ENCODE measurements around the gene C2. TPM values are rescaled to one million over a fixed set of nuclear protein-coding genes. Genes with fewer than 3 reads are reported as not detected.

C2 gene
- total RNA-seq, 1 experiment from 2014 or later: 0.96 TPM

DNA sequence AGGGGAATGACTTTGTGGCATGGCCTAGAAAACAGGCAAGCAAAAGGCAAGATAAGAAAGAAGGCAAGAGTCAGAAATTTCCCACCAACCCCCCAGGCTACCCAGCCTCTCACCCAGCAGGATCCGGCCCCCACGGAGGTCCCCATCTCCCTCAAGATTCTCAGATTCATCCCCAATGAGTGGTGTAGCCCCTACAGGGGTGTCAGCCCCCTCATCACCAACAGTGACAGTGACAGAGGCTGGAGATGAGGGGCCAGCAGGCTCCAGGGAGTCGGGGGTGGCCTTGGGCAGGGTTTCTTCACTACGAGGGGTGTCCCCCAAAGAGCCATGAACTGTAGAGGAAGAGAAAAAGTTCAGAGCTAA lies 31.0 kb upstream of the C2 start:
- intact Hi-C loops (cut with micrococcal nuclease; ENCODE audit: unreplicated experiment): loop anchor here (5.0 kb wide), 2 partner anchors 64 to 214 kb away; partner anchors contain the start of gene LY6G5C
- Histone ChIP-seq H3K4me1 (replicated peaks; ENCODE audit: insufficient read depth) (peaks cover 23% of the 10 kb centered on the region), H3K36me3 (ENCODE audit: low read depth) (peaks cover 18% of the 10 kb centered on the region; the same call in 1 of the 2 replicates), H2AFZ (peak overlapping the region; percentile 71; the same call in 1 of the 2 replicates), H3K9me3 (ENCODE audit: insufficient read depth, low read depth) (no peaks in the 10 kb centered on the region), H3K27me3 (ENCODE audit: insufficient read depth, low read depth) (no peaks in the 10 kb centered on the region), H4K20me1 (ENCODE audit: insufficient read depth) (no peaks in the 10 kb centered on the region), H3K9me2 (ENCODE audit: insufficient read depth) (no peaks in the 10 kb centered on the region), H3K4me2 (peak overlapping the region; percentile 87), H3K4me3 (peak overlapping the region; percentile 73; the same call in 1 of the 2 replicates), H3F3A (ENCODE audit: insufficient read depth, low read depth) (peaks cover 28% of the 10 kb centered on the region), H3K79me2 (ENCODE audit: low read depth) (peaks cover 30% of the 10 kb centered on the region), H3K27ac (no peak overlapping the region)
- TF ChIP-seq, protein P1, sequence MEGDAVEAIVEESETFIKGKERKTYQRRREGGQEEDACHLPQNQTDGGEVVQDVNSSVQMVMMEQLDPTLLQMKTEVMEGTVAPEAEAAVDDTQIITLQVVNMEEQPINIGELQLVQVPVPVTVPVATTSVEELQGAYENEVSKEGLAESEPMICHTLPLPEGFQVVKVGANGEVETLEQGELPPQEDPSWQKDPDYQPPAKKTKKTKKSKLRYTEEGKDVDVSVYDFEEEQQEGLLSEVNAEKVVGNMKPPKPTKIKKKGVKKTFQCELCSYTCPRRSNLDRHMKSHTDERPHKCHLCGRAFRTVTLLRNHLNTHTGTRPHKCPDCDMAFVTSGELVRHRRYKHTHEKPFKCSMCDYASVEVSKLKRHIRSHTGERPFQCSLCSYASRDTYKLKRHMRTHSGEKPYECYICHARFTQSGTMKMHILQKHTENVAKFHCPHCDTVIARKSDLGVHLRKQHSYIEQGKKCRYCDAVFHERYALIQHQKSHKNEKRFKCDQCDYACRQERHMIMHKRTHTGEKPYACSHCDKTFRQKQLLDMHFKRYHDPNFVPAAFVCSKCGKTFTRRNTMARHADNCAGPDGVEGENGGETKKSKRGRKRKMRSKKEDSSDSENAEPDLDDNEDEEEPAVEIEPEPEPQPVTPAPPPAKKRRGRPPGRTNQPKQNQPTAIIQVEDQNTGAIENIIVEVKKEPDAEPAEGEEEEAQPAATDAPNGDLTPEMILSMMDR (conservative IDR thresholded peaks at IDR 0.05): no peak
- no peak for TF ChIP-seq EZH2 (IDR thresholded peaks at IDR 0.05; ENCODE audit: low read depth)
- CTCF ChIA-PET: no interaction called here
- no TSS peak for BruUV-seq (replicated peaks)
- POLR2A ChIA-PET (ENCODE audit: unreplicated experiment): interaction anchor here (0.6 kb wide), 1 partner anchor 49 kb away, joined by 4 read pairs; the partner anchor contains the start of gene CFB
- DNase-seq: no peak

- POLR2A ChIA-PET (ENCODE audit: unreplicated experiment): interaction anchor here (0.6 to 1.4 kb wide), 3 partner anchors 70 to 127 kb away, joined by 3 to 11 read pairs (median 8); partner anchors contain the start of gene HSPA1B
- no peaks in the 10 kb centered on the region for H3K27me3 ChIP-seq (ENCODE audit: insufficient read depth, low read depth)
- DNase-seq: no peak
- H3K9me3 ChIP-seq (ENCODE audit: insufficient read depth, low read depth): no peaks in the 10 kb centered on the region
- peak overlapping the region; percentile 73 for H3K4me3 ChIP-seq
- H3K4me2 ChIP-seq: peak overlapping the region; percentile 87
- peaks cover 23% of the 10 kb centered on the region for H3K4me1 ChIP-seq (replicated peaks; ENCODE audit: insufficient read depth)
- H3K36me3 ChIP-seq (ENCODE audit: low read depth): peaks cover 18% of the 10 kb centered on the region; the same call in 1 of the 2 replicates
- no TSS peak for BruUV-seq (replicated peaks)
- peak overlapping the region; percentile 71; the same call in 1 of the 2 replicates for H2AFZ ChIP-seq
- no peak overlapping the region for H3K27ac ChIP-seq
- peaks cover 30% of the 10 kb centered on the region for H3K79me2 ChIP-seq (ENCODE audit: low read depth)
- H3K9me2 ChIP-seq (ENCODE audit: insufficient read depth): no peaks in the 10 kb centered on the region
- TF ChIP-seq, protein P1 (conservative IDR thresholded peaks at IDR 0.05): no peak
- TF ChIP-seq EZH2 (IDR thresholded peaks at IDR 0.05; ENCODE audit: low read depth): no peak
- H4K20me1 ChIP-seq (ENCODE audit: insufficient read depth): no peaks in the 10 kb centered on the region
- H3F3A ChIP-seq (ENCODE audit: insufficient read depth, low read depth): peaks cover 28% of the 10 kb centered on the region
- intact Hi-C loops (cut with micrococcal nuclease; ENCODE audit: unreplicated experiment): loop anchor here (5.0 kb wide), 2 partner anchors 65 to 215 kb away; partner anchors contain the start of gene LY6G5C
- CTCF ChIA-PET: no interaction called here
These were observed 30.5 kb upstream of the C2 start for GRCh38 chr6:31896856-31897611.

- TF ChIP-seq, protein P1 (conservative IDR thresholded peaks at IDR 0.05): no peak
- TF ChIP-seq EZH2 (IDR thresholded peaks at IDR 0.05; ENCODE audit: low read depth): no peak
- H3F3A ChIP-seq (ENCODE audit: insufficient read depth, low read depth): peaks cover 33% of the 10 kb centered on the region
- peak within 1 kb of the TSS; percentile 44 for H3K27ac ChIP-seq
- peaks cover 18% of the 10 kb centered on the region; the same call in 1 of the 2 replicates for H3K36me3 ChIP-seq (ENCODE audit: low read depth)
- POLR2A ChIA-PET (ENCODE audit: unreplicated experiment): interaction anchor here (0.6 to 1.4 kb wide), 10 partner anchors 35 to 297 kb away, joined by 3 to 18 read pairs (median 6); partner anchors contain the start of genes CLIC1, HSPA1B and NEU1
- H3K79me2 ChIP-seq (ENCODE audit: low read depth): peaks cover 30% of the 10 kb centered on the region
- intact Hi-C loops (cut with micrococcal nuclease; ENCODE audit: unreplicated experiment): loop anchor here (5.0 kb wide), 2 partner anchors 65 to 215 kb away; partner anchors contain the start of gene LY6G5C
- peak within 1 kb of the TSS; percentile 83 for H2AFZ ChIP-seq
- no peaks in the 10 kb centered on the region for H4K20me1 ChIP-seq (ENCODE audit: insufficient read depth)
- peaks cover 26% of the 10 kb centered on the region for H3K4me1 ChIP-seq (replicated peaks; ENCODE audit: insufficient read depth)
- no peaks in the 10 kb centered on the region for H3K9me2 ChIP-seq (ENCODE audit: insufficient read depth)
- DNase-seq: peak in 1 of 2 experiments; percentile 85
- H3K4me2 ChIP-seq: peak within 1 kb of the TSS; percentile 91
- TSS peak; percentile 76 for BruUV-seq (replicated peaks)
- no peaks in the 10 kb centered on the region for H3K9me3 ChIP-seq (ENCODE audit: insufficient read depth, low read depth)
- peak within 1 kb of the TSS; percentile 73 for H3K4me3 ChIP-seq
- H3K27me3 ChIP-seq (ENCODE audit: insufficient read depth, low read depth): no peaks in the 10 kb centered on the region
- CTCF ChIA-PET: interaction anchor here (0.5 to 0.8 kb wide), 3 partner anchors 30 to 128 kb away, joined by 3 to 4 read pairs (median 3); no protein-coding TSS in a partner anchor
These were observed 29.7 kb upstream of the C2 start, which contains the start of gene EHMT2 for GRCh38 chr6:31897612-31898382. EHMT2 (minus strand) TSS chr6:31897698; CDS start chr6:31897677, 21 bp downstream.

Data from PC-9 (cell line).